Lower leg skin (tissue), 3 donors: ENCODE measurements around the gene IL11RA.

Source experiments
- CTCF ChIP-seq, 3 donors: fragments of 450-650 bp; IDR thresholded peaks; one replicate each; pipeline ENCODE4 v1.5.1; 2016; ENCODE audit warnings: antibody characterized with exemption in 3 of 3, mild to moderate bottlenecking in 3 of 3, moderate library complexity in 2 of 3
- POLR2A ChIP-seq, 2 donors: fragments of 450-650 bp; IDR thresholded peaks; one replicate each; pipeline ENCODE4 v1.6.1; 2016 to 2017; ENCODE audit warnings: antibody characterized with exemption in 2 of 2, mild to moderate bottlenecking in 1 of 2, moderate library complexity in 1 of 2

- TF ChIP-seq CTCF (IDR thresholded peaks at IDR 0.05) (peak in 1 of 3 donors; percentile 48), POLR2A (IDR thresholded peaks at IDR 0.05) (no peak)
These were observed 48.3 kb upstream of the IL11RA start for GRCh38 chr9:34603610-34604231.
